Tracheal epithelial cell (primary cell): Measurements from ENCODE around the gene CSNK1G3. TPM values are rescaled to one million over a fixed set of nuclear protein-coding genes. Genes with fewer than 3 reads are reported as not detected.

ENCODE experiments used
- total RNA-seq: library from RNA; depleted of rRNA; stranded (reverse); fragments of >200 nt; gene quantifications from 2 replicates; pipeline ENCODE4 v1.2.1, GENCODE V29; 2014

CSNK1G3 gene
- total RNA-seq, result 57.4 and 67.1 TPM in 2 replicates

GRCh38 chr5:123511648-123512605, at the start of gene CSNK1G3:
CSNK1G3 (plus strand) TSS chr5:123512177; CDS start chr5:123545664, 33,487 bp downstream.

Other genes with a start within 250 kb of the CSNK1G3 start
- gene CEP120, start 88.8 kb upstream of the CSNK1G3 start, total RNA-seq, result 10.4 and 19.2 TPM in 2 replicates